ENCODE measurements around the gene TMEM107.

DNA sequence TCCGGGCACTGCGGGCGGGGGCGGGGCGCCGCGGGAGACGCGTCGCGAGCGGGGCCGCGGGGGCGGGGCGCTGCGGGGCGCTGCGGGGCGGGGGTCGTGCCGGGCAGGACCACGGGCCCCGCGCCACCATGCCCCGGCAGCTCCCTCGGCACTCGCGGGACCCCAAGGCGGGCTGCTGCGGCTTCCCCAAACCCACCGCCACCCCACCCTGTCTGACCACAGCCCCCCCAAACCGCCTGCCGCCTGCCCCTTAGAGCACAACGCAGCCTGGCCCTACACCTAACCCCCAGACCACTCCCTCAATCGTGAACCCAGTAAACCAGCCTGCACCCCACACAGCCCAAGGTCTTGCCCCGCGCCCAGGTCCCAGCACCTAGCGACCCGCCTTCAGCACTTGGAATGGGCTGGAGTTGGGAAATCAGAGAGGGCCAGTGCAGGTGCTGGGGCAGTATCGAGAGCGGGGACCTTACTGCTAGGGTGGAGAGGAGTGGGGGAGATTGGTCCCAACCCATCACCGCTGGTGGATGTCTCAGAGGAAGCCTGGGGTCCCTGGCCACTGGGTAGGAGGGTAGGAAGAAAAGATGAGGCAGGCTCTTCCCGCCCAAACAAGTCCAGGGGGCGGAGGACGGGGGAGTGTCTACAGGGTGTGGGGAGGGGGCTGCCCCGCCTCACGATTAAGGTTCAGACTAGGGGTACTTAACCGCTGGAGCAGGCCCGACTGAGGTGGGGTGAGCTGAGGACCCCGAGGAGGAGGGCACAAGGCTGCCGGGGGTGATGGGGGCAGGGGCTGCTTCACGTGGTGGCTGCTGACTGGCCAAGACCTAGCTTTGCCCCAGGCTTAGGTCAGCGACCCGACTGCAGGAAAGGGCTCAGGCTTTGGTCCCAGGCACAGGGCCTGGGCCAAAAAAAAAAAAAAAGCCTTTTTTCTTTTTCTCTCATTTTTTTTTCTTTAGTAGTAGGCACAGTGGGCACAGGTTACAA lies 12.9 kb downstream of the TMEM107 start:
- TF ChIP-seq, protein P1, sequence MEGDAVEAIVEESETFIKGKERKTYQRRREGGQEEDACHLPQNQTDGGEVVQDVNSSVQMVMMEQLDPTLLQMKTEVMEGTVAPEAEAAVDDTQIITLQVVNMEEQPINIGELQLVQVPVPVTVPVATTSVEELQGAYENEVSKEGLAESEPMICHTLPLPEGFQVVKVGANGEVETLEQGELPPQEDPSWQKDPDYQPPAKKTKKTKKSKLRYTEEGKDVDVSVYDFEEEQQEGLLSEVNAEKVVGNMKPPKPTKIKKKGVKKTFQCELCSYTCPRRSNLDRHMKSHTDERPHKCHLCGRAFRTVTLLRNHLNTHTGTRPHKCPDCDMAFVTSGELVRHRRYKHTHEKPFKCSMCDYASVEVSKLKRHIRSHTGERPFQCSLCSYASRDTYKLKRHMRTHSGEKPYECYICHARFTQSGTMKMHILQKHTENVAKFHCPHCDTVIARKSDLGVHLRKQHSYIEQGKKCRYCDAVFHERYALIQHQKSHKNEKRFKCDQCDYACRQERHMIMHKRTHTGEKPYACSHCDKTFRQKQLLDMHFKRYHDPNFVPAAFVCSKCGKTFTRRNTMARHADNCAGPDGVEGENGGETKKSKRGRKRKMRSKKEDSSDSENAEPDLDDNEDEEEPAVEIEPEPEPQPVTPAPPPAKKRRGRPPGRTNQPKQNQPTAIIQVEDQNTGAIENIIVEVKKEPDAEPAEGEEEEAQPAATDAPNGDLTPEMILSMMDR (IDR thresholded peaks at IDR 0.05): no peak
- no peak for TF ChIP-seq POLR2A (IDR thresholded peaks at IDR 0.05)
- no peak for TF ChIP-seq POLR2AphosphoS5 (IDR thresholded peaks at IDR 0.05)
